Loucy (cell line): Measurements from ENCODE around the gene C16orf89.
"Not testable (repeated sequence)": the region's sequence is repeated elsewhere in the genome, so short reads cannot be mapped to it uniquely, and the experiment has no call there.

ENCODE experiments used
- CTCF ChIP-seq: fragments of 200-600 bp; sonication (generic); conservative IDR thresholded peaks from 2 replicates; pipeline ENCODE4 v1.5.1; 2014; ENCODE audit warnings: mild to moderate bottlenecking, antibody characterized with exemption, low read length
- EZH2phosphoT487 ChIP-seq: fragments of 200-600 bp; IDR thresholded peaks from 2 replicates; pipeline ENCODE4 v1.6.1; 2018; ENCODE audit warnings: antibody characterized with exemption, mild to moderate bottlenecking, moderate library complexity, borderline replicate concordance

GRCh38 chr16:5073771-5074170, 8.0 kb upstream of the C16orf89 start:
- TF ChIP-seq EZH2phosphoT487, CTCF: not testable (repeated sequence)
